GM23248 (cell line): ENCODE results near the gene FGF14. TPM values are rescaled to one million over a fixed set of nuclear protein-coding genes. Genes with fewer than 3 reads are reported as not detected.
A peak's percentile ranks its signal among the peaks of the same experiment; 100 is the strongest.

Source experiments
- DNase-seq: peaks from one replicate; pipeline ENCODE4 v3.0.0-alpha.2; 2015
- H2AFZ ChIP-seq: fragments of 200-600 bp; sonication (generic); 2 replicates; pipeline ENCODE4 v1.6.1; 2016; ENCODE audit warnings: antibody characterized with exemption
- H3F3A ChIP-seq: fragments of 200-600 bp; sonication (generic); 2 replicates; pipeline ENCODE4 v1.6.1; 2016; ENCODE audit warnings: mild to moderate bottlenecking, antibody characterized with exemption, mixed run types; ENCODE audit not compliant: insufficient read depth
- H3K27ac ChIP-seq: fragments of 200-600 bp; sonication (generic); 2 replicates; pipeline ENCODE4 v1.5.1; 2016; ENCODE audit warnings: mild to moderate bottlenecking
- H3K27me3 ChIP-seq: fragments of 200-600 bp; sonication (generic); replicated peaks from 2 replicates; pipeline ENCODE4 v1.6.1; 2016; ENCODE audit warnings: mild to moderate bottlenecking; ENCODE audit not compliant: insufficient read depth
- H3K36me3 ChIP-seq: fragments of 200-600 bp; sonication (generic); 2 replicates; pipeline ENCODE4 v1.6.1; 2016; ENCODE audit warnings: low read depth, mild to moderate bottlenecking
- H3K4me1 ChIP-seq: fragments of 200-600 bp; sonication (generic); 2 replicates; pipeline ENCODE4 v1.6.1; 2016; ENCODE audit warnings: mild to moderate bottlenecking; ENCODE audit not compliant: insufficient read depth
- H3K4me2 ChIP-seq: fragments of 200-600 bp; sonication (generic); one replicate; pipeline ENCODE4 v1.6.1; 2016; ENCODE audit warnings: mild to moderate bottlenecking; ENCODE audit not compliant: unreplicated experiment
- H3K4me3 ChIP-seq: fragments of 200-600 bp; sonication (generic); 2 replicates; pipeline ENCODE4 v1.5.1; 2016; ENCODE audit warnings: mild to moderate bottlenecking
- H3K79me2 ChIP-seq: fragments of 200-600 bp; sonication (generic); 2 replicates; pipeline ENCODE4 v1.6.1; 2016; ENCODE audit warnings: mild to moderate bottlenecking; ENCODE audit not compliant: insufficient read depth
- H3K9ac ChIP-seq: fragments of 200-600 bp; sonication (generic); 2 replicates; pipeline ENCODE4 v1.6.1; 2016; ENCODE audit warnings: mild to moderate bottlenecking
- H3K9me2 ChIP-seq: fragments of 200-600 bp; sonication (generic); 2 replicates; pipeline ENCODE4 v1.6.1; 2016; ENCODE audit warnings: mixed run types, mild to moderate bottlenecking, moderate library complexity; ENCODE audit not compliant: insufficient read depth
- H3K9me3 ChIP-seq: fragments of 200-600 bp; sonication (generic); one replicate; pipeline ENCODE4 v1.6.1; 2017; ENCODE audit warnings: low read depth
- H4K20me1 ChIP-seq: fragments of 200-600 bp; sonication (generic); 2 replicates; pipeline ENCODE4 v1.6.0; 2016; ENCODE audit not compliant: insufficient read depth
- EZH2 ChIP-seq: fragments of 200-600 bp; sonication (generic); IDR thresholded peaks from 2 replicates; pipeline ENCODE4 v1.6.1; 2018; ENCODE audit warnings: antibody characterized with exemption, mild to moderate bottlenecking; ENCODE audit not compliant: insufficient read depth, poor library complexity, severe bottlenecking
- EZH2phosphoT487 ChIP-seq: fragments of 200-600 bp; sonication (generic); IDR thresholded peaks from 2 replicates; pipeline ENCODE4 v1.6.1; 2018; ENCODE audit warnings: antibody characterized with exemption, moderate library complexity, mild to moderate bottlenecking, low read depth; ENCODE audit not compliant: insufficient read depth
- WGBS, 2 experiments: methylation state at CpG; one replicate each; pipeline ENCODE4 v1.1.6; 2015 to 2017; ENCODE audit warnings: low lambda C conversion rate in 2 of 2, low coverage in 1 of 2; ENCODE audit errors: missing lambda C conversion rate in 2 of 2; 5-methylcytosine and 5-hydroxymethylcytosine counted together
- in situ Hi-C: fragments of 300-500 bp; cut with MboI; formaldehyde crosslinking; loops from 2 replicates; pipeline ENCODE4 v1.15.0; 2020
- polyA plus RNA-seq: library from polyadenylated mRNA; unstranded; fragments of >200 nt; fragmentation: Nextera tagmentation; extraction: Ambion mirVana; gene quantifications from 2 replicates; pipeline ENCODE4 v1.2.1, GENCODE V29; 2016
- total RNA-seq: library from RNA; depleted of rRNA; stranded (reverse); fragments of >200 nt; shearing (Covaris generic); gene quantifications from 2 replicates; pipeline ENCODE4 v1.2.3, GENCODE V29; 2014

Gene FGF14
- total and polyA plus RNA-seq, 2 experiments from 2014 or later: 1.9 TPM; not detected in 1

DNA sequence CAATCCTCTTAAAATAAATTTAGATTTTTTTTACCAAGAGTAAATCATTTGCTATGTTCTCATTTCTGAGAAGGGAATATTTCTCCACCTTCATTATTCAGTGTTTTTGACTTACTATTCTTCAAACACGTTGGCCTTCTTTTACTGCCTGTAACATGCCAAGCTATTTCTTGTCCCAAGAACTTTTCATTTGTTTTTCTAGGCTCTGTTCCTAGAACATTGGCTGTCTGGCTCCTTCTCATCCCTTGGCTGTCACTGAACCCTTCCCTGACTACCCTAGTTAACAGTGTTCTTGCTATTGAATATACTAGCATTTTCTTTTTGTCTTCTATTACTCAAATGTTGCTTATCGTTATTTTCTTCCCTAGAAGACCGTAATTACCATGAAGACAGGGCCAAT is 701.2 kb downstream of the FGF14 start:
- H3K9me2 ChIP-seq: no peaks in the 10 kb centered on the region
- H3K27ac ChIP-seq: no peak overlapping the region
- H2AFZ ChIP-seq: no peak overlapping the region
- H3K4me1 ChIP-seq: peaks cover 23% of the 10 kb centered on the region
- no peaks in the 10 kb centered on the region for H3K27me3 ChIP-seq
- WGBS, 2 experiments: 40 to 43% methylated on average over 3 of the region's 3 CpGs
- no peak for TF ChIP-seq EZH2phosphoT487
- no peak for TF ChIP-seq EZH2
- H3K36me3 ChIP-seq: peaks cover 59% of the 10 kb centered on the region; the same call in 1 of the 2 replicates
- H3F3A ChIP-seq: peaks cover 34% of the 10 kb centered on the region
- H3K9ac ChIP-seq: no peak overlapping the region
- H3K4me2 ChIP-seq: no peak overlapping the region
- no peaks in the 10 kb centered on the region for H3K79me2 ChIP-seq
- H4K20me1 ChIP-seq: no peaks in the 10 kb centered on the region
- peak; percentile 45 for DNase-seq
- no peak overlapping the region for H3K4me3 ChIP-seq
- in situ Hi-C loops: no loop called here
- no peaks in the 10 kb centered on the region for H3K9me3 ChIP-seq

DNA sequence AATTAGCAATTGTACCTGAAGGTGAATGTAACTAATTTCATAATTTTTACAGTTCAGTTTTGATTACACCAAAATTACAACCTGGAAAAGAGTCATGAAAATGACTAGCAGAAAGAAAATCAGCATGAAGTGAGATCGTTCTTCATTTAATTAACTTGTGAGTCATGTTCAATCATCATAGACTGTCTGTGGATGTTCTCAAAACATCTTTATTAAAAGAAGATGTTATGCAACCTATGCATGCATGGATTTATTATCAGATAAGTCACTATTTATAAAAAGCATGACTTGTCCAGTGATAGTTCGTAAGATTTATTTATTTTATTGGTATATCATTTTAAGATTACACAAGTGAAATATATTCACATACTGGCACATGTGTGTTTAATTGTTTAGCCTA is 703.4 kb downstream of the FGF14 start:
- Histone ChIP-seq H4K20me1 (no peaks in the 10 kb centered on the region), H3K4me1 (peaks cover 23% of the 10 kb centered on the region), H3F3A (peaks cover 34% of the 10 kb centered on the region), H3K9me2 (no peaks in the 10 kb centered on the region), H3K27ac (no peak overlapping the region), H3K4me2 (no peak overlapping the region), H3K79me2 (no peaks in the 10 kb centered on the region), H3K36me3 (peaks cover 62% of the 10 kb centered on the region; the same call in 1 of the 2 replicates), H3K9me3 (no peaks in the 10 kb centered on the region), H3K4me3 (no peak overlapping the region), H3K9ac (no peak overlapping the region), H3K27me3 (no peaks in the 10 kb centered on the region), H2AFZ (no peak overlapping the region)
- in situ Hi-C loops: no loop called here
- DNase-seq: peak; percentile 55
- 2 to 5% methylated on average over 2 of the region's 2 CpGs for WGBS, 2 experiments
- no peak for TF ChIP-seq EZH2
- TF ChIP-seq EZH2phosphoT487: no peak

DNA sequence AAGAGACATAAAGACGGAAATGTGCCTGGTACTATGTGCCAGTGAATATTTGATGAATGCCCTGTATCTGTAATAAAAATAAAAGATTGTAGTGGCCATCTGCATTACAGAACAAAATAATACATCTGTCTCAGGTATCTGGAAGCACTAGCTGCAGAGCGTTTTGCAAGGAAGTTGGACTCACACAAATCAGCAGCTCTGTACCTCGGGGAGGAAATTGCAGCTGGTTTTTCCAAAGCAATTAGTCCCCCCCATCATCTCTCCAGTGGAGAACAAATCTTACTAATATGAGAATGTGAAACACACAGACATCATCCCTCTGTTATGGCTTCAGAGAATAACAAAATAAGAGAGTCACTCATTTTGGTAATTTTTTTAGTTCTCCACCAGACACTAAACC is 704.1 kb downstream of the FGF14 start:
- H4K20me1 ChIP-seq: no peaks in the 10 kb centered on the region
- no peak for DNase-seq
- H3K9ac ChIP-seq: no peak overlapping the region
- H3K9me2 ChIP-seq: no peaks in the 10 kb centered on the region
- H3K4me2 ChIP-seq: no peak overlapping the region
- H3K27me3 ChIP-seq: no peaks in the 10 kb centered on the region
- H3K36me3 ChIP-seq: peaks cover 65% of the 10 kb centered on the region; the same call in 1 of the 2 replicates
- no peak overlapping the region for H3K27ac ChIP-seq
- peaks cover 23% of the 10 kb centered on the region for H3K4me1 ChIP-seq
- H3F3A ChIP-seq: peaks cover 34% of the 10 kb centered on the region
- no peaks in the 10 kb centered on the region for H3K9me3 ChIP-seq
- in situ Hi-C loops: no loop called here
- H3K4me3 ChIP-seq: no peak overlapping the region
- TF ChIP-seq EZH2phosphoT487: no peak
- no peak for TF ChIP-seq EZH2
- 88 to 89% methylated on average over 3 of the region's 3 CpGs for WGBS, 2 experiments
- H2AFZ ChIP-seq: no peak overlapping the region
- no peaks in the 10 kb centered on the region for H3K79me2 ChIP-seq

DNA sequence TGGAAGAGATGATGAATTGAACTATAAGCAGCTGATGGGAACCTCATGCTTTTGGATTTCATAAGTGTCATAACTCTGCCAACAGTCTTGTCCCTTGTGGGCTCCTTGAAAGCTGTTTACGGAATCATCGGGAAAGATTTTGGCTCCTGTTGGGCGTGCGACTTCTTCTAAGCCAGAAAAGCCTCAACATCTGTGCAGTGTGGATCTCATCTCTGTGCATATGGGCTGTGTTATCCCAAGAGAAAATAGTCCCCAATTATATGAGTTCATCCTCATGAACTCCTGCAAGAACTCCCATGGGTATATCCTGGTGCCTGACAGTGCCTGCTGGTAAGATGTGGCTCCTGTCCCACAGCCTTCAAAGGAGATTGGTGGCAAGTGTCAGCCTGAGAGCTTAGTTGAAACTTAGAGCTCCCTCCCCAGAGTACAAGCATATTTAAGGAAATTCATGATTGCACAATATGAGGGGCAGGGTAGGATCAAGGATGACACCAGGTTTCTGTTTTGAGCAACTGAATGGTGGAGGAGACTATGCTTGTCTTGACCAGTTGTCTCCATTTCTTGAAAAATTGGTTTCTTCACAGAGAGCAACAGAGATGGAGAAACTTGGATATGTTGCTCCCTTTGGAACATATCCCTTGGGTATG is 705.9 kb downstream of the FGF14 start:
- H3F3A ChIP-seq: peaks cover 38% of the 10 kb centered on the region
- no peak overlapping the region for H3K4me3 ChIP-seq
- H3K79me2 ChIP-seq: no peaks in the 10 kb centered on the region
- in situ Hi-C loops: no loop called here
- no peak for DNase-seq
- no peak for TF ChIP-seq EZH2phosphoT487
- no peak for TF ChIP-seq EZH2
- no peaks in the 10 kb centered on the region for H3K9me3 ChIP-seq
- H3K9me2 ChIP-seq: no peaks in the 10 kb centered on the region
- H2AFZ ChIP-seq: no peak overlapping the region
- no peaks in the 10 kb centered on the region for H3K27me3 ChIP-seq
- H3K9ac ChIP-seq: no peak overlapping the region
- 63 to 69% methylated on average over 4 of the region's 4 CpGs for WGBS, 2 experiments
- peaks cover 56% of the 10 kb centered on the region; the same call in 1 of the 2 replicates for H3K36me3 ChIP-seq
- no peak overlapping the region for H3K27ac ChIP-seq
- no peak overlapping the region for H3K4me2 ChIP-seq
- H3K4me1 ChIP-seq: peaks cover 38% of the 10 kb centered on the region
- no peaks in the 10 kb centered on the region for H4K20me1 ChIP-seq
